K562 (cell line): ENCODE data around the gene IFIT2. TPM values are rescaled to one million over a fixed set of nuclear protein-coding genes. Genes with fewer than 3 reads are reported as not detected.
A peak's percentile ranks its signal among the peaks of the same experiment; 100 is the strongest.

Source experiments
- HMG20B ChIP-seq: fragments of 250-450 bp; sonication (Bioruptor Pico); IDR thresholded peaks from 2 replicates; pipeline ENCODE4 v1.5.0; 2021; ENCODE audit warnings: mild to moderate bottlenecking
- ILK ChIP-seq: fragments of 450-650 bp; IDR thresholded peaks from 2 replicates; pipeline ENCODE4 v1.6.1; 2016; ENCODE audit warnings: missing genetic modification characterization, low read depth, mild to moderate bottlenecking, missing compliant biosample characterization, moderate library complexity, borderline replicate concordance
- TOE1 ChIP-seq, 2 experiments: fragments of 450-650 bp in 1 of 2; sonication (generic) in 1 of 2; formaldehyde crosslinking in 1 of 2; IDR thresholded peaks; 2 replicates each; pipeline versions ENCODE4 v1.7.1 to v1.8.0; 2016 to 2022; ENCODE audit warnings: borderline replicate concordance in 2 of 2, mild to moderate bottlenecking in 2 of 2, antibody characterized with exemption in 1 of 2, inconsistent platforms in 1 of 2, low read depth in 1 of 2, missing genetic modification reagents in 1 of 2, moderate library complexity in 1 of 2
- polyA plus RNA-seq, 8 experiments: library from polyadenylated mRNA; depleted of rRNA in 4 of 8; stranded (reverse) in 5 of 8; unstranded in 3 of 8; fragments of >200 nt; fragmentation: Nextera tagmentation in 2 of 8; fragmentation: Illumina TruSeq in 1 of 8; extraction: Ambion mirVana in 2 of 8; extraction: Trizol in 1 of 8; gene quantifications; 2 replicates each; pipeline versions ENCODE4 v1.2.1 to v1.2.3, GENCODE V29; 2011 to 2014; ENCODE audit warnings: inconsistent platforms in 1 of 8, missing spikeins in 1 of 8
- total RNA-seq, 7 experiments: library from RNA; depleted of rRNA in 6 of 7; stranded (reverse); fragments of >200 nt in 6 of 7; fragmentation: Illumina TruSeq in 2 of 7; extraction: Trizol in 2 of 7; gene quantifications; 2 replicates each; pipeline versions ENCODE4 v1.2.1 to v1.2.3, GENCODE V29; 2011 to 2021; ENCODE audit warnings: low replicate concordance in 1 of 7
- TF ChIP-seq, protein P1 (sequence below): sonication (generic); formaldehyde crosslinking; IDR thresholded peaks from 2 replicates; pipeline ENCODE4 v1.8.1; 2023; ENCODE audit warnings: mild to moderate bottlenecking, missing genetic modification reagents
- TF ChIP-seq, protein P2 (sequence below), 3 experiments: fragments of 200-800 bp in 1 of 3; fragments of 250-450 bp in 1 of 3; fragments of 450-650 bp in 1 of 3; sonication (Bioruptor Pico) in 1 of 3; sonication (Bioruptor generic) in 1 of 3; formaldehyde crosslinking in 1 of 3; IDR thresholded peaks; 2 replicates each; pipeline versions ENCODE4 v1.6.1 to v1.8.0; 2016 to 2022; ENCODE audit warnings: mild to moderate bottlenecking in 2 of 3, missing genetic modification characterization in 2 of 3, missing compliant biosample characterization in 1 of 3, moderate library complexity in 1 of 3
- TF ChIP-seq, protein P3 (sequence below), 2 experiments: fragments of 450-650 bp; IDR thresholded peaks; 2 replicates each; pipeline ENCODE4 v1.6.1; 2016
- TF ChIP-seq, protein P4 (sequence below), 2 experiments: fragments of 450-650 bp in 1 of 2; sonication (generic) in 1 of 2; formaldehyde crosslinking in 1 of 2; IDR thresholded peaks; 2 replicates each; pipeline versions ENCODE4 v1.7.1 to v1.9.0; 2016 to 2022; ENCODE audit warnings: inconsistent platforms in 1 of 2, mild to moderate bottlenecking in 1 of 2, missing genetic modification reagents in 1 of 2

IFIT2 gene
- total and polyA plus RNA-seq, 9 of the 15 experiments (the other 6 are each of a cell fraction or from before 2014, with no cell fraction given): 0.03 to 0.25 (median 0.10) TPM; not detected in 1

DNA sequence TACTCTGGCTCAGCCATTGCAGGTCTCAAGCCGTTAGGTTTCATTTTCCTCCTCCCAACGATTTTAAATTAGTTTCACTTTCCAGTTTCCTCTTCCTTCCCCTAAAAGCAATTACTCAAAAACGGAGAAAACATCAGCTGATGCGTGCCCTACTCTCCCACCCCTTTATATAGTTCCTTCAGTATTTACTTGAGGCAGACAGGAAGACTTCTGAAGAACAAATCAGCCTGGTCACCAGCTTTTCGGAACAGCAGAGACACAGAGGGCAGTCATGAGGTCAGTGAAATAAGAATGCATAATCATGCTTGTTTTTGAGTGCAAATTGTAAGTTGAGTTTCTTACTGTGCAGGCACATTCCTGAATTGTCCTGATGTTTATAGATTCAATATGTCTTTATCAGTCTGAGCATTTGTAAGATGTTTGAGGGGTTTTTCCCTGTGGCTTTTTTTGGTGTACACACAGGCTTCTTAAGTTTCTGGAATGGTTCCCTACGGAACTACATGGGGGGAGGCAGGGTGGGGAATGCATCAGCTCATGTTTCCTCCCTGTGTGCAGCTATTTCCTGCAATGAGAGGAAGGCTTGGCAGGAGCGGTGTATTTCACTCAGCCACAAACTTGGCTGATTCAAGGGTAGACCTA is 26.1 kb downstream of the IFIT2 start, which contains the start of gene IFIT3 (continued):
- TF ChIP-seq, protein P1, sequence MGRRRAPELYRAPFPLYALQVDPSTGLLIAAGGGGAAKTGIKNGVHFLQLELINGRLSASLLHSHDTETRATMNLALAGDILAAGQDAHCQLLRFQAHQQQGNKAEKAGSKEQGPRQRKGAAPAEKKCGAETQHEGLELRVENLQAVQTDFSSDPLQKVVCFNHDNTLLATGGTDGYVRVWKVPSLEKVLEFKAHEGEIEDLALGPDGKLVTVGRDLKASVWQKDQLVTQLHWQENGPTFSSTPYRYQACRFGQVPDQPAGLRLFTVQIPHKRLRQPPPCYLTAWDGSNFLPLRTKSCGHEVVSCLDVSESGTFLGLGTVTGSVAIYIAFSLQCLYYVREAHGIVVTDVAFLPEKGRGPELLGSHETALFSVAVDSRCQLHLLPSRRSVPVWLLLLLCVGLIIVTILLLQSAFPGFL (CRISPR knock-in tag): no peak
- TF ChIP-seq, protein P2, sequence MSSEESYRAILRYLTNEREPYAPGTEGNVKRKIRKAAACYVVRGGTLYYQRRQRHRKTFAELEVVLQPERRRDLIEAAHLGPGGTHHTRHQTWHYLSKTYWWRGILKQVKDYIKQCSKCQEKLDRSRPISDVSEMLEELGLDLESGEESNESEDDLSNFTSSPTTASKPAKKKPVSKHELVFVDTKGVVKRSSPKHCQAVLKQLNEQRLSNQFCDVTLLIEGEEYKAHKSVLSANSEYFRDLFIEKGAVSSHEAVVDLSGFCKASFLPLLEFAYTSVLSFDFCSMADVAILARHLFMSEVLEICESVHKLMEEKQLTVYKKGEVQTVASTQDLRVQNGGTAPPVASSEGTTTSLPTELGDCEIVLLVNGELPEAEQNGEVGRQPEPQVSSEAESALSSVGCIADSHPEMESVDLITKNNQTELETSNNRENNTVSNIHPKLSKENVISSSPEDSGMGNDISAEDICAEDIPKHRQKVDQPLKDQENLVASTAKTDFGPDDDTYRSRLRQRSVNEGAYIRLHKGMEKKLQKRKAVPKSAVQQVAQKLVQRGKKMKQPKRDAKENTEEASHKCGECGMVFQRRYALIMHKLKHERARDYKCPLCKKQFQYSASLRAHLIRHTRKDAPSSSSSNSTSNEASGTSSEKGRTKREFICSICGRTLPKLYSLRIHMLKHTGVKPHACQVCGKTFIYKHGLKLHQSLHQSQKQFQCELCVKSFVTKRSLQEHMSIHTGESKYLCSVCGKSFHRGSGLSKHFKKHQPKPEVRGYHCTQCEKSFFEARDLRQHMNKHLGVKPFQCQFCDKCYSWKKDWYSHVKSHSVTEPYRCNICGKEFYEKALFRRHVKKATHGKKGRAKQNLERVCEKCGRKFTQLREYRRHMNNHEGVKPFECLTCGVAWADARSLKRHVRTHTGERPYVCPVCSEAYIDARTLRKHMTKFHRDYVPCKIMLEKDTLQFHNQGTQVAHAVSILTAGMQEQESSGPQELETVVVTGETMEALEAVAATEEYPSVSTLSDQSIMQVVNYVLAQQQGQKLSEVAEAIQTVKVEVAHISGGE (CRISPR knock-in tag; IDR thresholded peaks at IDR 0.05): peak in 1 of 3 experiments; percentile 85; a peak in 2 of 6 replicates
- TF ChIP-seq TOE1 (IDR thresholded peaks at IDR 0.05; ENCODE audit: borderline replicate concordance): 0 out of 2 replicates have a peak, but pooled peaks have one; percentile 23
- TF ChIP-seq TOE1 (CRISPR knock-in tag; IDR thresholded peaks at IDR 0.05; ENCODE audit: borderline replicate concordance, low read depth): no peak
- TF ChIP-seq, protein P3, sequence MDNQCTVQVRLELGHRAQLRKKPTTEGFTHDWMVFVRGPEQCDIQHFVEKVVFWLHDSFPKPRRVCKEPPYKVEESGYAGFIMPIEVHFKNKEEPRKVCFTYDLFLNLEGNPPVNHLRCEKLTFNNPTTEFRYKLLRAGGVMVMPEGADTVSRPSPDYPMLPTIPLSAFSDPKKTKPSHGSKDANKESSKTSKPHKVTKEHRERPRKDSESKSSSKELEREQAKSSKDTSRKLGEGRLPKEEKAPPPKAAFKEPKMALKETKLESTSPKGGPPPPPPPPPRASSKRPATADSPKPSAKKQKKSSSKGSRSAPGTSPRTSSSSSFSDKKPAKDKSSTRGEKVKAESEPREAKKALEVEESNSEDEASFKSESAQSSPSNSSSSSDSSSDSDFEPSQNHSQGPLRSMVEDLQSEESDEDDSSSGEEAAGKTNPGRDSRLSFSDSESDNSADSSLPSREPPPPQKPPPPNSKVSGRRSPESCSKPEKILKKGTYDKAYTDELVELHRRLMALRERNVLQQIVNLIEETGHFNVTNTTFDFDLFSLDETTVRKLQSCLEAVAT (IDR thresholded peaks at IDR 0.05): 0 out of 4 replicates have a peak, but pooled peaks of 1 of the 2 experiments have one; percentile 22
- TF ChIP-seq, protein P4, sequence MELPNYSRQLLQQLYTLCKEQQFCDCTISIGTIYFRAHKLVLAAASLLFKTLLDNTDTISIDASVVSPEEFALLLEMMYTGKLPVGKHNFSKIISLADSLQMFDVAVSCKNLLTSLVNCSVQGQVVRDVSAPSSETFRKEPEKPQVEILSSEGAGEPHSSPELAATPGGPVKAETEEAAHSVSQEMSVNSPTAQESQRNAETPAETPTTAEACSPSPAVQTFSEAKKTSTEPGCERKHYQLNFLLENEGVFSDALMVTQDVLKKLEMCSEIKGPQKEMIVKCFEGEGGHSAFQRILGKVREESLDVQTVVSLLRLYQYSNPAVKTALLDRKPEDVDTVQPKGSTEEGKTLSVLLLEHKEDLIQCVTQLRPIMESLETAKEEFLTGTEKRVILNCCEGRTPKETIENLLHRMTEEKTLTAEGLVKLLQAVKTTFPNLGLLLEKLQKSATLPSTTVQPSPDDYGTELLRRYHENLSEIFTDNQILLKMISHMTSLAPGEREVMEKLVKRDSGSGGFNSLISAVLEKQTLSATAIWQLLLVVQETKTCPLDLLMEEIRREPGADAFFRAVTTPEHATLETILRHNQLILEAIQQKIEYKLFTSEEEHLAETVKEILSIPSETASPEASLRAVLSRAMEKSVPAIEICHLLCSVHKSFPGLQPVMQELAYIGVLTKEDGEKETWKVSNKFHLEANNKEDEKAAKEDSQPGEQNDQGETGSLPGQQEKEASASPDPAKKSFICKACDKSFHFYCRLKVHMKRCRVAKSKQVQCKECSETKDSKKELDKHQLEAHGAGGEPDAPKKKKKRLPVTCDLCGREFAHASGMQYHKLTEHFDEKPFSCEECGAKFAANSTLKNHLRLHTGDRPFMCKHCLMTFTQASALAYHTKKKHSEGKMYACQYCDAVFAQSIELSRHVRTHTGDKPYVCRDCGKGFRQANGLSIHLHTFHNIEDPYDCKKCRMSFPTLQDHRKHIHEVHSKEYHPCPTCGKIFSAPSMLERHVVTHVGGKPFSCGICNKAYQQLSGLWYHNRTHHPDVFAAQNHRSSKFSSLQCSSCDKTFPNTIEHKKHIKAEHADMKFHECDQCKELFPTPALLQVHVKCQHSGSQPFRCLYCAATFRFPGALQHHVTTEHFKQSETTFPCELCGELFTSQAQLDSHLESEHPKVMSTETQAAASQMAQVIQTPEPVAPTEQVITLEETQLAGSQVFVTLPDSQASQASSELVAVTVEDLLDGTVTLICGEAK (IDR thresholded peaks at IDR 0.05): peak; percentile 65
- TF ChIP-seq, protein P4 (CRISPR knock-in tag; IDR thresholded peaks at IDR 0.05): no peak
- no peak for TF ChIP-seq ILK
- no peak for TF ChIP-seq HMG20B
